Stomach (tissue), 9 donors: ENCODE results near the gene MSTN. TPM values are rescaled to one million over a fixed set of nuclear protein-coding genes. Genes with fewer than 3 reads are reported as not detected.

Experiments
- DNase-seq, 2 donors: peaks; one replicate each; pipeline versions ENCODE4 v3.0.0 to v3.0.0-alpha.2; 2013 to 2019
- H3K27ac ChIP-seq, 5 donors: fragments of 200-600 bp in 4 of 5; sonication (generic) in 4 of 5; one replicate each; pipeline ENCODE4 v1.5.1; 2013 to 2019; ENCODE audit warnings: mild to moderate bottlenecking in 1 of 5, moderate library complexity in 1 of 5
- H3K27me3 ChIP-seq, 3 donors: fragments of 200-600 bp; sonication (generic); one replicate each; pipeline ENCODE4 v1.5.1; 2017 to 2019; ENCODE audit warnings: mixed run types in 1 of 3
- H3K36me3 ChIP-seq, 4 donors: fragments of 200-600 bp; sonication (generic); 1 replicate in 3 of 4; 2 replicates in 1 of 4; pipeline ENCODE4 v1.5.1; 2016 to 2019
- H3K4me1 ChIP-seq, 4 donors: fragments of 200-600 bp; sonication (generic); one replicate each; pipeline ENCODE4 v1.5.1; 2016 to 2019
- H3K4me3 ChIP-seq, 4 donors: fragments of 200-600 bp; sonication (generic) in 3 of 4; one replicate each; pipeline ENCODE4 v1.5.1; 2016 to 2019; ENCODE audit warnings: mild to moderate bottlenecking in 1 of 4
- H3K9me3 ChIP-seq, 4 donors: fragments of 200-600 bp; sonication (generic); one replicate each; pipeline ENCODE4 v1.5.1; 2016 to 2019
- CTCF ChIP-seq, 7 experiments: fragments of 450-650 bp in 4 of 7; fragments of 200-600 bp in 3 of 7; sonication (generic) in 3 of 7; IDR thresholded peaks; one replicate each; pipeline ENCODE4 v1.5.1; 2016 to 2019; ENCODE audit warnings: antibody characterized with exemption in 7 of 7, control low read depth in 2 of 7, mild to moderate bottlenecking in 1 of 7
- EP300 ChIP-seq: sonication (generic); formaldehyde crosslinking; IDR thresholded peaks from one replicate; pipeline ENCODE4 v1.6.1; 2017; ENCODE audit warnings: antibody characterized with exemption
- POLR2A ChIP-seq, 4 donors: fragments of 450-650 bp; IDR thresholded peaks; one replicate each; pipeline ENCODE4 v1.6.1; 2016; ENCODE audit warnings: antibody characterized with exemption in 4 of 4, control low read depth in 2 of 4, mild to moderate bottlenecking in 1 of 4, moderate library complexity in 1 of 4
- POLR2AphosphoS5 ChIP-seq, 3 donors: sonication (generic); formaldehyde crosslinking; IDR thresholded peaks; one replicate each; pipeline ENCODE4 v1.6.1; 2016; ENCODE audit warnings: antibody characterized with exemption in 3 of 3
- WGBS, 5 donors: extraction: QIAGEN DNeasy Blood & Tissue Kit in 3 of 5; methylation state at CpG; one replicate each; pipeline versions ENCODE4 v1.1.5 to v1.1.7; 2013 to 2018; 5-methylcytosine and 5-hydroxymethylcytosine counted together
- intact Hi-C: fragments of 100-400 bp; cut with DNase I; formaldehyde crosslinking; loops from one replicate; pipeline ENCODE4 v1.15.1; 2023; ENCODE audit warnings: low total_unique reads
- polyA plus RNA-seq, 3 donors: library from polyadenylated mRNA; stranded (reverse); fragments of 200-250 nt; gene quantifications; one replicate each; pipeline ENCODE4 v1.2.3, GENCODE V29; 2013
- total RNA-seq, 5 donors: library from RNA; depleted of rRNA; stranded (reverse); fragments of >200 nt; gene quantifications; one replicate each; pipeline versions ENCODE4 v1.1.0 to v1.2.3, GENCODE V29; 2014 to 2016
- donor health status: healthy with polysubstance abuse.
- donor health status: Bipolar disorder and iron deficiency.
- donor health status: healthy.

MSTN gene
- total and polyA plus RNA-seq, 8 donors, result 0.45 to 2.0 (median 0.46) TPM; not detected in 5

GRCh38 chr2:190093793-190094192, 31.3 kb upstream of the MSTN start:
- Histone ChIP-seq H3K36me3 (no peaks in the 10 kb centered on the region), H3K27me3 (no peaks in the 10 kb centered on the region), H3K27ac (no peak overlapping the region), H3K9me3 (peaks cover 0 to 2% (median 0%) of the 10 kb centered on the region in 4 donors), H3K4me1 (peaks cover 0 to 9% (median 0%) of the 10 kb centered on the region in 4 donors), H3K4me3 (no peak overlapping the region)
- no peak for DNase-seq
- TF ChIP-seq POLR2AphosphoS5 (IDR thresholded peaks at IDR 0.05), result no peak
- TF ChIP-seq EP300, result no peak
- TF ChIP-seq CTCF (IDR thresholded peaks at IDR 0.05), result no peak
- no peak for TF ChIP-seq POLR2A (IDR thresholded peaks at IDR 0.05)
- WGBS, 5 donors, result 63 to 76% (median 67%) methylated on average over 3 of the region's 3 CpGs
- intact Hi-C loops, result no loop called here

- H3K27me3 ChIP-seq, result no peaks in the 10 kb centered on the region
- no peak overlapping the region for H3K27ac ChIP-seq
- WGBS, 5 donors, result 91 to 96% (median 94%) methylated on average over 2 of the region's 2 CpGs
Measured at GRCh38 chr2:190090148-190090547, 27.6 kb upstream of the MSTN start.

GRCh38 chr2:190088917-190089316, 26.4 kb upstream of the MSTN start:
- intact Hi-C loops, result no loop called here

More at GRCh38 chr2:190090148-190090547, 27.6 kb upstream of the MSTN start:
- peaks cover 0 to 9% (median 0%) of the 10 kb centered on the region in 4 donors for H3K4me1 ChIP-seq
- no peak for TF ChIP-seq POLR2AphosphoS5 (IDR thresholded peaks at IDR 0.05)
- TF ChIP-seq EP300, result no peak
- no peak for TF ChIP-seq CTCF (IDR thresholded peaks at IDR 0.05)
- DNase-seq, result no peak
- no peaks in the 10 kb centered on the region for H3K36me3 ChIP-seq
- intact Hi-C loops, result no loop called here
- no peaks in the 10 kb centered on the region for H3K9me3 ChIP-seq
- H3K4me3 ChIP-seq, result no peak overlapping the region

GRCh38 chr2:190084704-190085103, 22.2 kb upstream of the MSTN start:
- TF ChIP-seq POLR2AphosphoS5 (IDR thresholded peaks at IDR 0.05) (no peak), CTCF (IDR thresholded peaks at IDR 0.05) (no peak), EP300 (no peak), POLR2A (IDR thresholded peaks at IDR 0.05) (no peak)
- DNase-seq, result no peak
- H3K4me1 ChIP-seq, result no peaks in the 10 kb centered on the region
- no peaks in the 10 kb centered on the region for H3K9me3 ChIP-seq
- no peaks in the 10 kb centered on the region for H3K36me3 ChIP-seq
- no peaks in the 10 kb centered on the region for H3K27me3 ChIP-seq
- no peak overlapping the region for H3K27ac ChIP-seq
- intact Hi-C loops, result no loop called here
- 46 to 91% (median 65%) methylated on average over 2 of the region's 2 CpGs for WGBS, 5 donors
- no peak overlapping the region for H3K4me3 ChIP-seq

More at GRCh38 chr2:190088917-190089316, 26.4 kb upstream of the MSTN start:
- Histone ChIP-seq H3K4me3 (no peak overlapping the region), H3K36me3 (no peaks in the 10 kb centered on the region), H3K27me3 (no peaks in the 10 kb centered on the region), H3K4me1 (peaks cover 0 to 1% (median 0%) of the 10 kb centered on the region in 4 donors), H3K9me3 (no peaks in the 10 kb centered on the region), H3K27ac (no peak overlapping the region)
- WGBS, 5 donors, result 5 to 28% (median 14%) methylated on average over 4 of the region's 4 CpGs
- TF ChIP-seq CTCF (IDR thresholded peaks at IDR 0.05) (peak in 5 of 7 experiments; percentile 32 to 56 (median 53)), POLR2A (IDR thresholded peaks at IDR 0.05) (no peak)
- peak; percentile 32 to 88 for DNase-seq
